Trophoblast cell (in vitro differentiated cells and primary cell): ENCODE measurements around the gene DLGAP1.

Experiments used
- DNase-seq, 2 donors: peaks; one replicate each; pipeline ENCODE4 v3.0.0-alpha.2; 2016
- H2AFZ ChIP-seq: 2 replicates; pipeline ENCODE4 v1.6.1; 2013; ENCODE audit warnings: low read length, moderate library complexity, mild to moderate bottlenecking; ENCODE audit not compliant: insufficient read depth, poor library complexity
- H2AK5ac ChIP-seq: 2 replicates; pipeline ENCODE4 v1.6.1; 2013; ENCODE audit warnings: mild to moderate bottlenecking, low read length
- H2BK120ac ChIP-seq: 2 replicates; pipeline ENCODE4 v1.6.1; 2013; ENCODE audit warnings: low read length, mild to moderate bottlenecking, moderate library complexity; ENCODE audit not compliant: insufficient read depth, poor library complexity
- H2BK12ac ChIP-seq: 2 replicates; pipeline ENCODE4 v1.6.1; 2013; ENCODE audit warnings: mild to moderate bottlenecking, low read length, moderate library complexity
- H2BK5ac ChIP-seq: 2 replicates; pipeline ENCODE4 v1.6.1; 2013; ENCODE audit warnings: low read length, low read depth, moderate library complexity, mild to moderate bottlenecking; ENCODE audit not compliant: poor library complexity
- H3K14ac ChIP-seq: 2 replicates; pipeline ENCODE4 v1.6.1; 2013; ENCODE audit warnings: mild to moderate bottlenecking, low read length
- H3K18ac ChIP-seq: 2 replicates; pipeline ENCODE4 v1.6.1; 2013; ENCODE audit warnings: mild to moderate bottlenecking, low read length
- H3K23ac ChIP-seq: 2 replicates; pipeline ENCODE4 v1.6.1; 2013; ENCODE audit warnings: low read length
- H3K27ac ChIP-seq: 2 replicates; pipeline ENCODE4 v1.5.1; 2013; ENCODE audit warnings: low read depth, mild to moderate bottlenecking, inconsistent platforms, low read length, moderate library complexity
- H3K27me3 ChIP-seq: 2 replicates; pipeline ENCODE4 v1.6.1; 2013; ENCODE audit warnings: inconsistent platforms, mild to moderate bottlenecking, low read length, moderate library complexity; ENCODE audit not compliant: insufficient read depth
- H3K36me3 ChIP-seq, 2 experiments: 1 replicate in 1 of 2; 2 replicates in 1 of 2; pipeline ENCODE4 v1.6.1; 2013; ENCODE audit warnings: low read length in 2 of 2, mild to moderate bottlenecking in 2 of 2, moderate library complexity in 1 of 2; ENCODE audit not compliant: insufficient read depth in 2 of 2, control insufficient read depth in 1 of 2
- H3K4ac ChIP-seq: 2 replicates; pipeline ENCODE4 v1.6.1; 2013; ENCODE audit warnings: low read depth, mild to moderate bottlenecking, low read length, moderate library complexity
- H3K4me1 ChIP-seq, 2 experiments: 1 replicate in 1 of 2; 2 replicates in 1 of 2; pipeline ENCODE4 v1.6.1; 2013; ENCODE audit warnings: low read length in 2 of 2, mild to moderate bottlenecking in 2 of 2, moderate library complexity in 1 of 2; ENCODE audit not compliant: insufficient read depth in 2 of 2, control insufficient read depth in 1 of 2
- H3K4me2 ChIP-seq: 2 replicates; pipeline ENCODE4 v1.6.1; 2013; ENCODE audit warnings: inconsistent platforms, mild to moderate bottlenecking, low read length, moderate library complexity
- H3K4me3 ChIP-seq: 2 replicates; pipeline ENCODE4 v1.5.1; 2013; ENCODE audit warnings: mild to moderate bottlenecking, low read depth, low read length, inconsistent platforms
- H3K79me1 ChIP-seq: one replicate; pipeline ENCODE4 v1.6.1; 2013; ENCODE audit warnings: low read length
- H3K79me2 ChIP-seq: 2 replicates; pipeline ENCODE4 v1.6.1; 2013; ENCODE audit warnings: low read length, mild to moderate bottlenecking; ENCODE audit not compliant: control insufficient read depth, insufficient read depth, poor library complexity
- H3K9ac ChIP-seq: 2 replicates; pipeline ENCODE4 v1.6.1; 2013; ENCODE audit warnings: mild to moderate bottlenecking, low read length
- H3K9me3 ChIP-seq: 2 replicates; pipeline ENCODE4 v1.6.1; 2013; ENCODE audit warnings: low read depth, mild to moderate bottlenecking, control low read depth, inconsistent platforms, low read length; ENCODE audit not compliant: insufficient read depth
- H4K12ac ChIP-seq: 2 replicates; pipeline ENCODE4 v1.6.1; 2013; ENCODE audit warnings: low read depth, mild to moderate bottlenecking, low read length, moderate library complexity
- H4K8ac ChIP-seq: 2 replicates; pipeline ENCODE4 v1.6.1; 2013; ENCODE audit warnings: low read depth, mild to moderate bottlenecking, low read length, moderate library complexity
- H4K91ac ChIP-seq: one replicate; pipeline ENCODE4 v1.6.1; 2013; ENCODE audit warnings: low read depth, mild to moderate bottlenecking, low read length, moderate library complexity
- WGBS: extraction: QIAGEN DNeasy Blood & Tissue Kit; methylation state at CpG from one replicate; pipeline ENCODE4 v1.1.7; 2013; ENCODE audit warnings: missing lambda C conversion rate; ENCODE audit not compliant: insufficient read length, insufficient coverage; ENCODE audit errors: extremely low coverage; 5-methylcytosine and 5-hydroxymethylcytosine counted together

Gene DLGAP1

DNA sequence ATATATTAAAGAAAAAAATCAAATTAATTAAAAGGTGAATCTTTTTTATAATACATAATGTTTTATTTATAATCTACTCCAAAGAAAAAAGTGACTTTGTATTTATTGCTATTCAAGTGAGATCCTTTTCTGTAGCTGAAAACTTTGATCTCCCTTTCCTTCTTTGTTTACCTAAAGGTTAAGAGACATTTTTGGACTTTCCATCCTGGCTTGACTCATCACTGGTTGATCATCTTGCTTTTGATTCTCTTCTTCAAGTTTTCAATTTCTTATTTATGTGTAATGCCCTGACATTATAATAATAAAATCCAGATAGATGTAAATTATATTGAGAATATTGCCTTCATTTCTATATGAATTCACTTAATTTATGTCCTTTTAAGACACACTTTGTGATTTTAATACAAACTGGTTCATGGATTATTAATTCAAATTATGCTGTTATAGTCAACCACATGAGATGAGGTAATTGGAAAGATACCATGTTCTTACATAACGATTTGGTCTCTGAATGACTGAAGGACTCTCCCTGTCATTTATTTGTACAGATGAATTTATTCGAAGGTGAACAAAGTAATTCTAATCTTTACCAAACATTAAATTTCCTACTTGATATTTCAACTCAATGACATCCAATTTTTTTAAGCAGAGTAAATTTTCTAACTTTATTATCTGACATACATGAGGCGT is 820.7 kb downstream of the DLGAP1 start:
- H3K4me3 ChIP-seq: no peak overlapping the region
- no peaks in the 10 kb centered on the region for H3K27me3 ChIP-seq
- no peak overlapping the region for H2AFZ ChIP-seq
- peaks cover 0 to 2% of the 10 kb centered on the region in 2 experiments for H3K4me1 ChIP-seq
- no peaks in the 10 kb centered on the region for H3K79me2 ChIP-seq
- peaks cover 2% of the 10 kb centered on the region for H3K79me1 ChIP-seq
- H4K8ac ChIP-seq: no peak overlapping the region
- no peak overlapping the region for H3K18ac ChIP-seq
- H2AK5ac ChIP-seq: no peak overlapping the region
- no CpG with 5 or more reads among the region's 3 CpGs for WGBS
- no peak overlapping the region for H3K14ac ChIP-seq
- H2BK120ac ChIP-seq: no peak overlapping the region
- H3K4ac ChIP-seq: no peak overlapping the region
- H2BK5ac ChIP-seq: no peak overlapping the region
- no peak for DNase-seq
- H4K91ac ChIP-seq: no peak overlapping the region
- H3K36me3 ChIP-seq: no peaks in the 10 kb centered on the region
- no peak overlapping the region for H4K12ac ChIP-seq
- no peak overlapping the region for H3K23ac ChIP-seq
- no peak overlapping the region for H2BK12ac ChIP-seq
- no peak overlapping the region for H3K9ac ChIP-seq
- H3K9me3 ChIP-seq: no peaks in the 10 kb centered on the region
- H3K4me2 ChIP-seq: no peak overlapping the region
- no peak overlapping the region for H3K27ac ChIP-seq

- Histone ChIP-seq H2BK5ac (peak overlapping the region; percentile 31), H4K8ac (no peak overlapping the region), H4K12ac (no peak overlapping the region), H2BK120ac (no peak overlapping the region), H3K23ac (no peak overlapping the region), H3K27me3 (no peaks in the 10 kb centered on the region), H2AFZ (no peak overlapping the region), H3K9ac (no peak overlapping the region), H3K4me3 (no peak overlapping the region), H3K4ac (no peak overlapping the region), H3K4me1 (no peaks in the 10 kb centered on the region), H3K9me3 (no peaks in the 10 kb centered on the region), H4K91ac (peak overlapping the region; percentile 6), H3K79me1 (peaks cover 5% of the 10 kb centered on the region), H2BK12ac (peak overlapping the region; percentile 58), H2AK5ac (peak overlapping the region; percentile 54), H3K18ac (no peak overlapping the region), H3K36me3 (no peaks in the 10 kb centered on the region), H3K14ac (no peak overlapping the region), H3K27ac (no peak overlapping the region), H3K79me2 (no peaks in the 10 kb centered on the region), H3K4me2 (no peak overlapping the region)
- no CpG with 5 or more reads among the region's 5 CpGs for WGBS
- no peak for DNase-seq
Measured at GRCh38 chr18:3631887-3632286, 823.2 kb downstream of the DLGAP1 start.

DNA sequence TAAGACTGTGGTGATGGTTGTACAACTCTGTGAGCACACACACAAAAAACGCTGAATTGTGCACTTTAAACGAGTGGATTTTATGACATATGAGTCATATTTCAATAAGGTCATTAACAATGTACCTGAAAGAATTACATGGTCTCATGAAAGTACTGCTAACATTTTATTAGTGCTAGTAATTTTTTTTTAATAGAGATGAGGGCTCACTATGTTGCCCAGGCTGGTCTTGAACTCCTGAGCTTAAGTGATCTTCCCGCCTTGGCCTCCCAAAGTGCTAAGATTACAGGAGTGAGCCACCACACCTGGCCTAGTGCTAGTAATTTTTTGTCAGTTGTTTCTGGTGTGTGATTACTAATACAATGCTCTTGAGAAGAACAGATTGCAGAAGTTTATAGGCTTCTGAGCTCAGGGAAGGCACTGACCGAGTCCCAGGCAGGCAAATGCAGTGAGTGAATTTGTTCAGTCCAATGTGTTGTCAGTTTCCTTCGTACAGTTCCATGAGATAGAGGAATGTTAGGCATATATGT is 828.1 kb downstream of the DLGAP1 start:
- Histone ChIP-seq H4K12ac (no peak overlapping the region), H3K23ac (no peak overlapping the region), H3K9ac (no peak overlapping the region), H3K36me3 (no peaks in the 10 kb centered on the region), H4K8ac (no peak overlapping the region), H3K18ac (no peak overlapping the region), H4K91ac (peak overlapping the region; percentile 24), H3K79me1 (peaks cover 25% of the 10 kb centered on the region), H3K9me3 (no peaks in the 10 kb centered on the region), H3K4me2 (no peak overlapping the region), H2BK5ac (peak overlapping the region; percentile 19), H3K4me3 (no peak overlapping the region), H3K4me1 (peaks cover 9 to 18% of the 10 kb centered on the region in 2 experiments), H3K79me2 (no peaks in the 10 kb centered on the region), H2BK120ac (no peak overlapping the region), H2AK5ac (peak overlapping the region; percentile 49), H3K14ac (no peak overlapping the region), H3K27ac (no peak overlapping the region), H3K4ac (no peak overlapping the region), H2BK12ac (peak overlapping the region; percentile 65), H3K27me3 (no peaks in the 10 kb centered on the region), H2AFZ (no peak overlapping the region)
- no CpG with 5 or more reads among the region's 5 CpGs for WGBS
- DNase-seq: peak in 1 of 2 donors; percentile 33

- peak overlapping the region; percentile 22 for H4K8ac ChIP-seq
- H2AK5ac ChIP-seq: peak overlapping the region; percentile 80
- H3K4me3 ChIP-seq: no peak overlapping the region
- H3K4me1 ChIP-seq: peaks cover 13 to 18% of the 10 kb centered on the region in 2 experiments
- H3K79me2 ChIP-seq: no peaks in the 10 kb centered on the region
- peaks cover 32% of the 10 kb centered on the region for H3K79me1 ChIP-seq
- peak overlapping the region; percentile 28 for H3K14ac ChIP-seq
- peak in 1 of 2 donors; percentile 35 for DNase-seq
- no peaks in the 10 kb centered on the region for H3K9me3 ChIP-seq
- H3K4me2 ChIP-seq: no peak overlapping the region
- no peak overlapping the region for H4K12ac ChIP-seq
- H3K27ac ChIP-seq: peak overlapping the region; percentile 27
- peak overlapping the region; percentile 92 for H4K91ac ChIP-seq
- no peaks in the 10 kb centered on the region for H3K27me3 ChIP-seq
- H3K18ac ChIP-seq: peak overlapping the region; percentile 44
- peak overlapping the region; percentile 80 for H2BK120ac ChIP-seq
- no peak overlapping the region for H3K9ac ChIP-seq
- H3K36me3 ChIP-seq: no peaks in the 10 kb centered on the region
- H3K4ac ChIP-seq: peak overlapping the region; percentile 19
- no peak overlapping the region for H2AFZ ChIP-seq
- peak overlapping the region; percentile 79 for H2BK12ac ChIP-seq
- H2BK5ac ChIP-seq: peak overlapping the region; percentile 85
- H3K23ac ChIP-seq: no peak overlapping the region
Measured at GRCh38 chr18:3625742-3626091, 829.4 kb downstream of the DLGAP1 start.
